GM06990 (cell line): ENCODE data around the gene TEFM.

Experiments
- DNase-seq: peaks from one replicate; pipeline ENCODE4 v3.0.0-alpha.2; 2011; ENCODE audit not compliant: insufficient read length; ENCODE audit errors: extremely low read depth
- H3K27me3 ChIP-seq: replicated peaks from 2 replicates; pipeline ENCODE4 v1.6.0; 2011; ENCODE audit warnings: low read length; ENCODE audit not compliant: control insufficient read depth, insufficient read depth
- H3K36me3 ChIP-seq: 2 replicates; pipeline ENCODE4 v1.5.1; 2011; ENCODE audit warnings: low read length; ENCODE audit not compliant: control insufficient read depth, insufficient read depth
- H3K4me3 ChIP-seq: replicated peaks from 2 replicates; pipeline ENCODE4 v1.5.1; 2011; ENCODE audit warnings: low read depth, mild to moderate bottlenecking, control low read depth, low read length
- CTCF ChIP-seq: IDR thresholded peaks from 2 replicates; pipeline ENCODE4 v1.5.1; 2011; ENCODE audit warnings: low read length, control low read depth, mild to moderate bottlenecking, inconsistent platforms; ENCODE audit not compliant: insufficient read depth, poor library complexity, severe bottlenecking

Gene TEFM

GRCh38 chr17:30929081-30929633 is 23.1 kb upstream of the TEFM start:
- H3K4me3 ChIP-seq = no peak overlapping the region
- no peak for TF ChIP-seq CTCF
- no peaks in the 10 kb centered on the region for H3K36me3 ChIP-seq
- DNase-seq = no peak
- H3K27me3 ChIP-seq = no peaks in the 10 kb centered on the region

- Histone ChIP-seq H3K27me3 (no peaks in the 10 kb centered on the region), H3K4me3 (no peak overlapping the region), H3K36me3 (no peaks in the 10 kb centered on the region)
- no peak for DNase-seq
- no peak for TF ChIP-seq CTCF
These were observed 22.5 kb upstream of the TEFM start for GRCh38 chr17:30928584-30928983.

- Histone ChIP-seq H3K27me3 (no peaks in the 10 kb centered on the region), H3K36me3 (no peaks in the 10 kb centered on the region), H3K4me3 (no peak overlapping the region)
- no peak for DNase-seq
- no peak for TF ChIP-seq CTCF
These were observed 21.7 kb upstream of the TEFM start for GRCh38 chr17:30927756-30928155.

GRCh38 chr17:30926516-30926915 is 20.5 kb upstream of the TEFM start:
- H3K36me3 ChIP-seq = no peaks in the 10 kb centered on the region
- no peak for TF ChIP-seq CTCF
- DNase-seq = no peak
- H3K4me3 ChIP-seq = no peak overlapping the region
- H3K27me3 ChIP-seq = no peaks in the 10 kb centered on the region; the same call in 1 of the 2 replicates

GRCh38 chr17:30924341-30924740 is 18.3 kb upstream of the TEFM start:
- no peak for DNase-seq
- no peaks in the 10 kb centered on the region; the same call in 1 of the 2 replicates for H3K27me3 ChIP-seq
- TF ChIP-seq CTCF = no peak

More at GRCh38 chr17:30924341-30924740, 18.3 kb upstream of the TEFM start:
- H3K36me3 ChIP-seq = no peaks in the 10 kb centered on the region
- H3K4me3 ChIP-seq = no peak overlapping the region
